Endometrium (tissue), 2 donors: ENCODE measurements around the gene BCAS3.

Source experiments
- FAIRE-seq: peaks from 2 replicates; lab custom pipeline; 2012; peaks lifted over from hg19 to GRCh38; lab: Jason Lieb, UNC
- donor health status: control.
- donor health status: control.

The BCAS3 gene

DNA sequence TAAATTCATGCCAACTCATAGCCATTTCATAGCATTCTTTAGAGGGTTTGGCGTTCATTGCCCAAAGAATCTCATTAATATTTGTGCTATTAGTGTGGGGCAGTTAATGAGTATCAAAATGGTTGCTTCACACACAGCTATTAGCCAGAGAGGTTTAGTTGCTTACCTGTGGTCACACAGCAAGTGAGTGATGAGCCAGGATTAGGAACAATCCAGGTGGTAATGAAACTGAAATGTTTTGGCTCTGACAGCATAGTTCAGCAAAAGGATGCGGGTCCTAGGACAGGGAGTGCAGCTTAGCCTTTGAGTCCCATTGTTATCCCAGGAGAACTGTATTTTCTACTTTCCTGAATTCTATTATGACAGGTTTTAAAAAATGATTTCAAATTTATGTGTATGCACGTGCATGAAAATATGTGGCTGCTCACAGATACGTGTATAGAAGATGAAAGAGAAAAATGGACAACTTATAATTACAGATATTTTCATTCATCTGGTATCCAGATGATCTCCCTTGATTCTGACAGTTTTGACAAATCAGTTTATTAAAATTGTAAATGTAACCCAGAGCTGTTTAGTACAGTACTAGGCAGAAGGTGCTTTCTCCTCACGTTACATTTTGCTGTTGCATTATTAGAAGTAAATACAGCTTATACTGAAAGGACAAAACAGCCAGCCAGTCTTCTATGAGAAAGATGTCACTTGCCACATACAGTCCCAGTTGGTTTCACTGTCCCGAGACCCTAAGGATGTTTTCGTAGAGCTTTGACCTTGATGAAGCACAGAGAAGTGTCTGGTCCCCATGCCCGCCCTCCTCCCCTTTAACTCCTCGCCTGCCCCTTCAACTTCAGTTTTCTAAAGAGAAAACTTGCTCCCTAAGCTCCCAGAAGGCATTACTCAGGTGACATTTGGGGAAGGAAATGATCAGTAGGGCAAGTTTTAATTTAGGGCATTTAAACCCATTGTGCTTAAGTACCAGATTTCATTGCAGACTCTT lies 622.2 kb downstream of the BCAS3 start:
- no peak for FAIRE-seq

GRCh38 chr17:61302953-61303816 lies 625.5 kb downstream of the BCAS3 start:
- FAIRE-seq: no peak

- FAIRE-seq: no peak
These were observed 626.1 kb downstream of the BCAS3 start for GRCh38 chr17:61303817-61304096.

GRCh38 chr17:61305024-61305423 lies 627.4 kb downstream of the BCAS3 start:
- no peak for FAIRE-seq

- no peak for FAIRE-seq
These were observed 628.4 kb downstream of the BCAS3 start for GRCh38 chr17:61306003-61306402.

DNA sequence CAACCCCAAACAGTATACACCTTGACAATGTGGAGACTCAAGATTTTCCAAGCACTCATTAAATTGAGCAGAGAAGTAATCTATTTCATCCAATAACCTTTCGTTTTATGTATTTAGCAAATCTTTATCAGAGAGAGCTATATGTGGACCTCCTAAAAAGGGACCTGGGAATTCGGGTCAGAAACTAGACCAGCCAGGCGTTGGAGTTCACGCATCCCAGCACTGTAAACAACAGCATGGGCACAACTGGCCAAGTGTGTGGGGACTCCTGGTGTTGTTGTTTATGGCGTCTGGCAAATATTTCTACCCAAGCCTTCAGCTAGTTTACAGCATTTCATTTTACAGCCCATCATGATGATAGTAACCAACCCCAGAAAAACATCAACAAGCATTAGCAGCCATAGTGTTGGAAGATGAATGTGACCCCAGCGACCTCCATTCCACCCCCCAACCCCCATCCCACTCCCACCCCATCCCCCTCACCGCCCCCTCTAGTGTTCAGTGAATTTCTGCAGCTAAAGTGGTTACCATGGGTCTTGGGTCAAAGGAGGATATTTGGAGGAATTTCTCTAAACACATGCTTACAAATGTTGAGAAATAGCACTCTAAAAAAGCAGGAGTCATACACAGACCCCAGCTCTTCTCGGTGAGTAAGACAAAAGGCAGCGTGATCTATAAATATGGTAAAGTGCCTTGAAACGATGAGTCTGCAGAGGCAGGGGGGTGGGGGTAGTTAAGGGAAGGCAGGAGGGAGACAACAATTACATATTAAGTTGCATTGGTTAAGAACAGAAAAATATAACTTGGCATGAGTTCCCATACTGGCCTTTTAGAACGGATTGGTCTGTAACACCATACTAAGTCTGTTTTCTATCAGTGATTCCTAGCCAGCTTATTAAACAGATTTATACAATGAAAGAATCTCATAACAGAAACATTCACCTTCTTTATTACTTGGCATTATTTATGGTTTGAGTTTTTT lies 630.5 kb downstream of the BCAS3 start:
- FAIRE-seq: peak; percentile 85

- FAIRE-seq: no peak
These were observed 632.0 kb downstream of the BCAS3 start for GRCh38 chr17:61309362-61310256.

DNA sequence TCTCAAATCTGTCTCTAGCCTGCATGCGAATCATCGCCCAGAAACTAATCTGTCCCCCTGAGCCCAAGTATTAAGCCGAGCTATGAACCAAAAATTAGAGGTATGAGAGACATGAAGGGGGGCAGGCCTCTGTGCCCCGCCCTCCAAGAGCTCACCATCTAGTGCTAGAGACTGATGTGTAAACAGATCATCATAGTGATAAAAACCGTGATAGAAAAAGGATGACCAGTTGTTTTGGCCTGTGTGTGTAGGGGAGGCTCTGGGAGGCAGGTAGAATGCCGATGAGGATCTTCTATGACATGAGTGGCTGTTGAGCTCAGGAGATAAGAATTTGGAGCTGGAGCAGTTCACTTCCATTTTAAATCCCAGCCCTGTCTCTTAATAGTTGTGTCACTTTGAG lies 632.9 kb downstream of the BCAS3 start:
- no peak for FAIRE-seq

DNA sequence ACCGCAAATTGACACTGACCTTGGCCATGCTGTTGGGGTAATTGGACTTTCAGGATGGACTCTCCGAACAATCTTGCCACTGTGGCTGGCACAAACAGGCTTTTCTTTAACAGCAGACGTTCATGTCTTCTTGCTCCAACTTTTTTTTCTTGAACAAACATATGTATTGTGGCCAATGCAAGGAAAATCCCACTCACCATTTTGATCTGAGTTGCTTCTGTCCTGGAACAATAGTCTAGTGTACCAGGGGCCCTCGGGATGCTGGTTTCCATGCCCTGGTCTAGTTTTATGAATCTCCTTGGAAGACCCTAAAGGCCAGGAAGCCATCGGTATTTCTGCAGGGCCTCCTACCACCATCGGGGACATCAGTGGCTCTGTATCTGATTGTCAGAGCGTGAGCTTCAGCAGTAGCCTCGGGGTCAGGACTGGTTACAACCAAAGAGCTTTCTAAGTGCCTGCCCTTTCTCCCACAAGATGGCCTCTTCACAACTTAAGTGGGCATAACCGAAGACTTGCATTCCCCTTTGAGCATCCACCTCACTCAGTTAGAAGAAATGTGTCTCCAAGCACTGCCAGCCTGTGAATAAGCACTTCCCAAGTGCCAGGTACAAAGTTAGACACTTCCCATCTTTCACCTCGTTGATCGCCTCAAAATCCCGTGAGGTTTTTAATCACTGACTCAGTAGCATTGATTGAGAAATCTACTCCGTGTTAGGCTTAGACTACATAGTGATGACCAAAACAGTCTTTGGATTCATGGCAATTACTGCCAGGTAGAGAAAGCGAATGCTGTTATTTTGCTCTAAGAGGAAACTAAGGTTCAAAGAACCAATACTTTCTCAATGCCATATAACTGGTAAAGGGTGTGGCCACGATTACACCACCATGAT lies 635.0 kb downstream of the BCAS3 start:
- no peak for FAIRE-seq

- no peak for FAIRE-seq
These were observed 636.0 kb downstream of the BCAS3 start for GRCh38 chr17:61313461-61314326.

DNA sequence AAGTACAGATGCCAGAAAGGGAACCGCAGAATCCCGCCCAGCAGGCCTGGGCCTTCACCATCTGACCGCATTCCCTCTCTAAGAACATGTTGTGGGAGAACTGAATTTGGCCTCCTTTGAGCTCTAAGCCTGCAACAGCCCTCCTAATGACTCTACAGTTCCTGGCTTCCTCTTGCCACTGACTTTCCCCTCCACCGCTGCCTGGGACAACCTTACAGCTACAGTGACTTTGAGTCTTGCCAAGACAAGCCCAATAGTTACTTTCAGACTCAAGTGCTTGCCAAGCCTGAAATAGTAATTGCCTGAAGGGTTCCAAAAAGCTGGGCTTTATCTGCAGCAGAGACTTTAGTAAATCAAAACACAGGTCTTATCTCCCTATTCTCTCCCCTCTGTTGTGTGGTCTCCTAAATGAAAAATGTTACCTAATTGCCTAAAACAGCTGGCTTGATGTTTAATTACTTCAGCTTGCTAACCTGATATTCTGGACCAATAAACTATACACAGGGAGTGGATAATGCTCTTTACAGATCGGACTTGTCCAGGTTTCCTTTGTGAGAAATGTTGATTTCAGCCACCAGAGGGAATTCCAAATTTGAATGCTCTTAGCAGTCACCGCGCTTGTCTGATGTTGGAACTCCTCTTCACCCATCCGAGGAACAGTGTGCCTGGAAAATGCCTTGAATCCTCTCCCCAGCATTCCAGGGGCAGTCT lies 636.9 kb downstream of the BCAS3 start:
- FAIRE-seq: peak; percentile 86

DNA sequence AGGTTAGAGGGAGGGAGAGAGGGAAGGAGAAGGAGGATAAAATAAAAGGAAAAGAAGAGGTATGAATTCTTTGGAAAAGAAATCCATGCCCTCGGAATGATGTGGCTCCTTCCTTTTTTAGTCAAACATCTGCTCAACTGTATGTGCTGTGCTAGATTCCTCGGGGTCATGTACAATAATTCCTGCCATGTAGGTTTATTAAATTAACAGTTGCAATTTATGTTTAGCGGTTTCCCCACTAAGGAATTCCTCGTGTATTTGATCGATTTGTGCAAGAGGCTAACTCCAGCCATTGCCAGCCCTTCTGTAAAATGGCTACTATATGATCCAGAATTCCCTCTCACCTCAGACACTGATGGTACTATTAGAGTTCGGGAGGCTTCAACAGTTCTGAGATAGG lies 639.0 kb downstream of the BCAS3 start:
- FAIRE-seq: no peak

DNA sequence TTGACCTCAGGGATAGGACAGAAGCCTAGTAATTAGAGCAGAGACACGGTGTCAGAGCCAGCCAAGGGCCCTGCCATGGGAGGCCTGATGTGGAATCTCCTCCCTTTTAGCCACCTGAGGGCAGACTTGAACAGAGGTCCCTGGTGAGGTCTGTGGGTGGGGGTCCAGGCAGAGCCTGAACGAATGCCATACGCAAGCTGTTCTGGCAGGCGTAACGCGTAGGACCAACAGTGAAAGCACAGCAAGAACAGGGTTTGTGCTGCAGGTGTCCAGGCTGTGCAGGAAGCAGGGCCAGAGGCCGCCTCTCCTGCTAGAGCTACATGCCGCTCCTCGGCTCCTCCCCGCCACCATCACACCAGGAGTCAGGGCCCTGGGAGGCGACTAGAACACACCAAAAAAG lies 640.1 kb downstream of the BCAS3 start:
- no peak for FAIRE-seq

DNA sequence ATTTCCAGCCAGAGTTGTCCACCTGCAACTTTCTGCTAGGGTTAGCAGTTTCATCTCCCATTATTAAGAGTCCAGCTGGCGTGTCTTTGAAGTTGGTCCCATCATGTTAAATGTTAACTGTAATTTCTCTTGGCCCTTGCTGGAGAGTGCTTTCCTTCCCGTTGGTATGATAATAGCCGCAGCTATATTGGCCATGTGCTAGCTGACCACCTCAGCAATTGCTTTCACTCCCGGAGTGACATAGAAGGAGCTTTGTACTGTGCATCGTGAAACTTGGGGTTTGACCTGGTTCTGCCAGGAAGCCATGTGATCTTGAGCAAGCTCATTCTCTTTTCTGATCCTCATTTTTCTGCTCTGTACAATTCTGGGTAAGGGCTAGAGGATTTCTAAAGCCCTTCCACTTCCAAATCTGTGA lies 641.0 kb downstream of the BCAS3 start:
- no peak for FAIRE-seq

GRCh38 chr17:61321344-61321743 lies 643.7 kb downstream of the BCAS3 start:
- FAIRE-seq: no peak

DNA sequence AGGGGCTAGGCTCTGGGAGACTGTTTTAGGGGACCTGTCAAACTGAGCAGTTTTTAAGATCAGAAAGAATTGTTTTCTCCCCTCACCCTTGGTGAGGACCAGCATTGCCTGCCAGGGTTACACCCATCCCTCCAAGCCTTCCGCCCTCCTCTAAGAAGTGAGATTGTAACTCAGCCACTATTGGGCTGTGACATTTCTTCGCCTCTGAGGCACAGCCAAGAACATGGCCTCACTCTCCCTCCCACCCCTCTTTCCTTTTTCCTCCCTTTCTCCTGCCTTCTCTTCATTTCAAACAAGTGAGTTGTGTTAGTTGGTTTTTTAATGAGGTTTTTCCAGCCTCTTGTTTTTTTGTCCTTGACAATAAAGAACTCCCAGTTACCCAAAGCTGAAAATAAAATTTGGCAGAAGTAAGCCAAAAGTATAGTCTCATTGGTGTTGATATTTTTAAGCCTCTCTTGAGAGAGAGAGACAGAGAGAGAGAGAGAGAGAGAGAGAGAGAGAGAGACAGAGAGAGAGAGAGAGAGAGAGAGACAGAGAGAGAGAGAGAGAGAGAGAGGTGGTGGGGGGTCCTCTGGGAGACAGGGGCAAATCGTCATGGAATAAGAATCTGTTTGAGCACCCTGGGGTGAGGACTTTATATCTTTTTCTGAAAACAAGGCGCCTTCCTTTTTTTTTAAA lies 644.8 kb downstream of the BCAS3 start:
- no peak for FAIRE-seq
